HepG2 (cell line): Measurements from ENCODE around the gene CA11. TPM values are rescaled to one million over a fixed set of nuclear protein-coding genes. Genes with fewer than 3 reads are reported as not detected.

Source experiments
- AKNA ChIP-seq: sonication (generic); formaldehyde crosslinking; IDR thresholded peaks from 2 replicates; pipeline ENCODE4 v1.4.0; 2020; ENCODE audit warnings: missing genetic modification reagents, borderline replicate concordance
- HOXA7 ChIP-seq: sonication (generic); formaldehyde crosslinking; IDR thresholded peaks from 2 replicates; pipeline ENCODE4 v1.8.1; 2022; ENCODE audit warnings: mild to moderate bottlenecking, missing genetic modification reagents, moderate library complexity
- HOXD1 ChIP-seq: sonication (generic); formaldehyde crosslinking; IDR thresholded peaks from 2 replicates; pipeline ENCODE4 v1.5.0; 2020; ENCODE audit warnings: missing genetic modification reagents
- MED13 ChIP-seq: sonication (generic); formaldehyde crosslinking; IDR thresholded peaks from 2 replicates; pipeline ENCODE4 v1.5.0; 2020; ENCODE audit warnings: missing genetic modification reagents
- MED8 ChIP-seq: sonication (generic); formaldehyde crosslinking; IDR thresholded peaks from 2 replicates; pipeline ENCODE4 v1.8.1; 2023; ENCODE audit warnings: mild to moderate bottlenecking, missing genetic modification reagents; ENCODE audit not compliant: insufficient replicate concordance
- MYNN ChIP-seq: sonication (generic); formaldehyde crosslinking; IDR thresholded peaks from 2 replicates; pipeline ENCODE4 v1.4.0; 2020; ENCODE audit warnings: mild to moderate bottlenecking, low read depth, missing genetic modification reagents
- PCBP1 ChIP-seq: fragments of 200-400 bp; formaldehyde crosslinking; IDR thresholded peaks from 2 replicates; pipeline ENCODE4 v1.6.1; 2017; ENCODE audit warnings: mild to moderate bottlenecking, low read depth, low read length, borderline replicate concordance
- PCBP2 ChIP-seq: fragments of 200-400 bp; formaldehyde crosslinking; optimal IDR thresholded peaks from 2 replicates; pipeline ENCODE3; 2018; ENCODE audit warnings: low read length, low read depth; ENCODE audit not compliant: poor library complexity, severe bottlenecking
- SMAD3 ChIP-seq: sonication (generic); formaldehyde crosslinking; IDR thresholded peaks from 2 replicates; pipeline ENCODE4 v1.4.0; 2020; ENCODE audit warnings: missing genetic modification reagents
- TRAFD1 ChIP-seq: sonication (generic); formaldehyde crosslinking; IDR thresholded peaks from 2 replicates; pipeline ENCODE4 v1.5.1; 2020; ENCODE audit warnings: missing genetic modification reagents, mild to moderate bottlenecking, borderline replicate concordance
- TRIM24 ChIP-seq: sonication (generic); formaldehyde crosslinking; IDR thresholded peaks from 2 replicates; pipeline ENCODE4 v1.8.0; 2022; ENCODE audit warnings: mild to moderate bottlenecking, missing genetic modification reagents
- ZBTB20 ChIP-seq: sonication (generic); formaldehyde crosslinking; IDR thresholded peaks from 2 replicates; pipeline ENCODE4 v1.8.1; 2023; ENCODE audit warnings: missing genetic modification reagents, low read depth, mild to moderate bottlenecking, borderline replicate concordance
- ZMYM2 ChIP-seq: sonication (generic); formaldehyde crosslinking; IDR thresholded peaks from 2 replicates; pipeline ENCODE4 v1.8.0; 2022; ENCODE audit warnings: mild to moderate bottlenecking, missing genetic modification reagents
- ZNF616 ChIP-seq: sonication (generic); formaldehyde crosslinking; IDR thresholded peaks from 2 replicates; pipeline ENCODE4 v1.5.0; 2020; ENCODE audit warnings: low read depth, mild to moderate bottlenecking, missing genetic modification reagents
- ZSCAN30 ChIP-seq: sonication (generic); formaldehyde crosslinking; IDR thresholded peaks from 2 replicates; pipeline ENCODE4 v1.5.0; 2020; ENCODE audit warnings: mild to moderate bottlenecking, missing genetic modification reagents
- polyA plus RNA-seq, 8 experiments: library from polyadenylated mRNA; depleted of rRNA in 3 of 8; stranded (reverse) in 7 of 8; unstranded in 1 of 8; fragments of >200 nt; fragmentation: Illumina TruSeq in 4 of 8; extraction: Trizol in 4 of 8; gene quantifications; 2 replicates each; pipeline versions ENCODE4 v1.2.1 to v1.2.3, GENCODE V29; 2011 to 2016; ENCODE audit warnings: low read depth in 4 of 8, missing spikeins in 1 of 8, mixed read lengths in 1 of 8; ENCODE audit not compliant: insufficient read depth in 1 of 8
- total RNA-seq, 5 experiments: library from RNA; depleted of rRNA; stranded (reverse); fragments of >200 nt; fragmentation: Illumina TruSeq; extraction: Trizol; gene quantifications; 2 replicates each; pipeline ENCODE4 v1.2.3, GENCODE V29; 2016; ENCODE audit warnings: low read depth in 1 of 5
- TF ChIP-seq, protein P1 (sequence below): sonication (generic); formaldehyde crosslinking; IDR thresholded peaks from 2 replicates; pipeline ENCODE4 v1.4.0; 2020; ENCODE audit warnings: mild to moderate bottlenecking, low read depth, missing genetic modification reagents
- TF ChIP-seq, protein P2 (sequence below): sonication (generic); formaldehyde crosslinking; IDR thresholded peaks from 2 replicates; pipeline ENCODE4 v1.9.0; 2021; ENCODE audit warnings: missing genetic modification reagents, borderline replicate concordance
- TF ChIP-seq, protein P3 (sequence below): sonication (generic); formaldehyde crosslinking; conservative IDR thresholded peaks from 2 replicates; pipeline ENCODE4 v1.8.0; 2022; ENCODE audit warnings: low read depth, missing genetic modification reagents

The CA11 gene
- total and polyA plus RNA-seq, 2 of the 13 experiments (the other 11 are each of a cell fraction or from before 2014, with no cell fraction given) = 0.41 to 0.58 TPM

GRCh38 chr19:48646001-48646721 lies at the start of gene CA11 (continued):
- TF ChIP-seq, protein P1, sequence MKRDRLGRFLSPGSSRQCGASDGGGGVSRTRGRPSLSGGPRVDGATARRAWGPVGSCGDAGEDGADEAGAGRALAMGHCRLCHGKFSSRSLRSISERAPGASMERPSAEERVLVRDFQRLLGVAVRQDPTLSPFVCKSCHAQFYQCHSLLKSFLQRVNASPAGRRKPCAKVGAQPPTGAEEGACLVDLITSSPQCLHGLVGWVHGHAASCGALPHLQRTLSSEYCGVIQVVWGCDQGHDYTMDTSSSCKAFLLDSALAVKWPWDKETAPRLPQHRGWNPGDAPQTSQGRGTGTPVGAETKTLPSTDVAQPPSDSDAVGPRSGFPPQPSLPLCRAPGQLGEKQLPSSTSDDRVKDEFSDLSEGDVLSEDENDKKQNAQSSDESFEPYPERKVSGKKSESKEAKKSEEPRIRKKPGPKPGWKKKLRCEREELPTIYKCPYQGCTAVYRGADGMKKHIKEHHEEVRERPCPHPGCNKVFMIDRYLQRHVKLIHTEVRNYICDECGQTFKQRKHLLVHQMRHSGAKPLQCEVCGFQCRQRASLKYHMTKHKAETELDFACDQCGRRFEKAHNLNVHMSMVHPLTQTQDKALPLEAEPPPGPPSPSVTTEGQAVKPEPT (CRISPR knock-in tag) = peak; percentile 100
- TF ChIP-seq MED13 (CRISPR knock-in tag) (no peak), SMAD3 (CRISPR knock-in tag) (no peak), MED8 (CRISPR knock-in tag) (no peak), PCBP1 (no peak), PCBP2 (no peak), ZMYM2 (CRISPR knock-in tag) (no peak), MYNN (CRISPR knock-in tag) (no peak), HOXA7 (CRISPR knock-in tag) (no peak), ZNF616 (CRISPR knock-in tag) (no peak), TRAFD1 (no peak; the same call in 1 of the 2 replicates), HOXD1 (CRISPR knock-in tag) (no peak), AKNA (CRISPR knock-in tag) (no peak), ZSCAN30 (CRISPR knock-in tag) (no peak), ZBTB20 (CRISPR knock-in tag) (no peak), TRIM24 (CRISPR knock-in tag) (no peak)
- TF ChIP-seq, protein P2, sequence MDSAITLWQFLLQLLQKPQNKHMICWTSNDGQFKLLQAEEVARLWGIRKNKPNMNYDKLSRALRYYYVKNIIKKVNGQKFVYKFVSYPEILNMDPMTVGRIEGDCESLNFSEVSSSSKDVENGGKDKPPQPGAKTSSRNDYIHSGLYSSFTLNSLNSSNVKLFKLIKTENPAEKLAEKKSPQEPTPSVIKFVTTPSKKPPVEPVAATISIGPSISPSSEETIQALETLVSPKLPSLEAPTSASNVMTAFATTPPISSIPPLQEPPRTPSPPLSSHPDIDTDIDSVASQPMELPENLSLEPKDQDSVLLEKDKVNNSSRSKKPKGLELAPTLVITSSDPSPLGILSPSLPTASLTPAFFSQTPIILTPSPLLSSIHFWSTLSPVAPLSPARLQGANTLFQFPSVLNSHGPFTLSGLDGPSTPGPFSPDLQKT (CRISPR knock-in tag) = no peak
- TF ChIP-seq, protein P3, sequence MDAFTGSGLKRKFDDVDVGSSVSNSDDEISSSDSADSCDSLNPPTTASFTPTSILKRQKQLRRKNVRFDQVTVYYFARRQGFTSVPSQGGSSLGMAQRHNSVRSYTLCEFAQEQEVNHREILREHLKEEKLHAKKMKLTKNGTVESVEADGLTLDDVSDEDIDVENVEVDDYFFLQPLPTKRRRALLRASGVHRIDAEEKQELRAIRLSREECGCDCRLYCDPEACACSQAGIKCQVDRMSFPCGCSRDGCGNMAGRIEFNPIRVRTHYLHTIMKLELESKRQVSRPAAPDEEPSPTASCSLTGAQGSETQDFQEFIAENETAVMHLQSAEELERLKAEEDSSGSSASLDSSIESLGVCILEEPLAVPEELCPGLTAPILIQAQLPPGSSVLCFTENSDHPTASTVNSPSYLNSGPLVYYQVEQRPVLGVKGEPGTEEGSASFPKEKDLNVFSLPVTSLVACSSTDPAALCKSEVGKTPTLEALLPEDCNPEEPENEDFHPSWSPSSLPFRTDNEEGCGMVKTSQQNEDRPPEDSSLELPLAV (CRISPR knock-in tag) = no peak
